HL-60 (cell line): Measurements from ENCODE around the gene SRSF3.

ENCODE experiments used
- DNase-seq, 2 experiments: peaks; one replicate each; pipeline ENCODE4 v3.0.0-alpha.2; 2010 to 2020; ENCODE audit warnings: low read depth in 1 of 2, low spot score in 1 of 2
- H3K27ac ChIP-seq: fragments of 250-450 bp; sonication (Bioruptor Pico); replicated peaks from 2 replicates; pipeline ENCODE4 v1.5.1; 2020; ENCODE audit warnings: mild to moderate bottlenecking, moderate library complexity
- H3K27me3 ChIP-seq: fragments of 250-450 bp; sonication (Bioruptor Pico); 2 replicates; pipeline ENCODE4 v1.5.1; 2021; ENCODE audit warnings: mild to moderate bottlenecking, moderate library complexity; ENCODE audit not compliant: insufficient read depth, poor library complexity, severe bottlenecking
- H3K4me3 ChIP-seq: replicated peaks from 2 replicates; pipeline ENCODE4 v1.5.1; 2011; ENCODE audit warnings: mild to moderate bottlenecking, control low read depth, low read length; ENCODE audit not compliant: insufficient read depth
- GABPA ChIP-seq: IDR thresholded peaks from 2 replicates; pipeline ENCODE4 v1.6.1; 2012; ENCODE audit warnings: low read depth
- POLR2AphosphoS5 ChIP-seq: IDR thresholded peaks from 2 replicates; pipeline ENCODE4 v1.6.1; 2012; ENCODE audit warnings: low read depth
- SPI1 ChIP-seq: IDR thresholded peaks from 2 replicates; pipeline ENCODE4 v1.6.1; 2012; ENCODE audit warnings: low read depth, mild to moderate bottlenecking, borderline replicate concordance
- TF ChIP-seq, protein P1 (sequence below): IDR thresholded peaks from one replicate; pipeline ENCODE4 v1.5.1; 2011; ENCODE audit warnings: low read length, control low read depth, inconsistent platforms; ENCODE audit not compliant: insufficient read depth
- TF ChIP-seq, protein P2 (sequence below): IDR thresholded peaks from 2 replicates; pipeline ENCODE4 v1.6.1; 2012; ENCODE audit warnings: low read depth; ENCODE audit not compliant: insufficient replicate concordance

The SRSF3 gene

DNA sequence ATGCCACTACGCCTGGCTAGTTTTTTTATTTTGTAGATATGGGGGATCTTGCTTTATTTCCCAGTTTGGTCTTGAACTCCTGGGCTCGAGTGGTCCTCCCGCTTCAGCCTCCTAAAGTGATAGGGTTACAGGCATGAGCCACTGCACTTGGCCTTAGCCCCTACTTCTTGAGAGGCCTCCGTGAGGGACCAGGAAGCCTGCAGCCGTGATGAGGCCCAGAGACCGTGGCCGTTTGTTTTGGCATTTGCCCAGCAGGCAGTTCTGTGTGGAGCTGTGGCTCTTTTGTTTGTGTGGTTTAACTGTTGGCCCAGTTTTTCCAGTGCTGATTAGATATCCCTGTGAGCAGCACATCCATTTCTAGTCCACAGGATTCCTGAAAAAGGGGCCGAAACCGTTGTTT lies 39.8 kb downstream of the SRSF3 start:
- H3K27ac ChIP-seq, result no peak overlapping the region

GRCh38 chr6:36634317-36635108 lies 40.4 kb downstream of the SRSF3 start:
- TF ChIP-seq, protein P1, sequence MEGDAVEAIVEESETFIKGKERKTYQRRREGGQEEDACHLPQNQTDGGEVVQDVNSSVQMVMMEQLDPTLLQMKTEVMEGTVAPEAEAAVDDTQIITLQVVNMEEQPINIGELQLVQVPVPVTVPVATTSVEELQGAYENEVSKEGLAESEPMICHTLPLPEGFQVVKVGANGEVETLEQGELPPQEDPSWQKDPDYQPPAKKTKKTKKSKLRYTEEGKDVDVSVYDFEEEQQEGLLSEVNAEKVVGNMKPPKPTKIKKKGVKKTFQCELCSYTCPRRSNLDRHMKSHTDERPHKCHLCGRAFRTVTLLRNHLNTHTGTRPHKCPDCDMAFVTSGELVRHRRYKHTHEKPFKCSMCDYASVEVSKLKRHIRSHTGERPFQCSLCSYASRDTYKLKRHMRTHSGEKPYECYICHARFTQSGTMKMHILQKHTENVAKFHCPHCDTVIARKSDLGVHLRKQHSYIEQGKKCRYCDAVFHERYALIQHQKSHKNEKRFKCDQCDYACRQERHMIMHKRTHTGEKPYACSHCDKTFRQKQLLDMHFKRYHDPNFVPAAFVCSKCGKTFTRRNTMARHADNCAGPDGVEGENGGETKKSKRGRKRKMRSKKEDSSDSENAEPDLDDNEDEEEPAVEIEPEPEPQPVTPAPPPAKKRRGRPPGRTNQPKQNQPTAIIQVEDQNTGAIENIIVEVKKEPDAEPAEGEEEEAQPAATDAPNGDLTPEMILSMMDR, result no peak
- TF ChIP-seq POLR2AphosphoS5 (no peak), GABPA (no peak), SPI1 (no peak)
- TF ChIP-seq, protein P2, sequence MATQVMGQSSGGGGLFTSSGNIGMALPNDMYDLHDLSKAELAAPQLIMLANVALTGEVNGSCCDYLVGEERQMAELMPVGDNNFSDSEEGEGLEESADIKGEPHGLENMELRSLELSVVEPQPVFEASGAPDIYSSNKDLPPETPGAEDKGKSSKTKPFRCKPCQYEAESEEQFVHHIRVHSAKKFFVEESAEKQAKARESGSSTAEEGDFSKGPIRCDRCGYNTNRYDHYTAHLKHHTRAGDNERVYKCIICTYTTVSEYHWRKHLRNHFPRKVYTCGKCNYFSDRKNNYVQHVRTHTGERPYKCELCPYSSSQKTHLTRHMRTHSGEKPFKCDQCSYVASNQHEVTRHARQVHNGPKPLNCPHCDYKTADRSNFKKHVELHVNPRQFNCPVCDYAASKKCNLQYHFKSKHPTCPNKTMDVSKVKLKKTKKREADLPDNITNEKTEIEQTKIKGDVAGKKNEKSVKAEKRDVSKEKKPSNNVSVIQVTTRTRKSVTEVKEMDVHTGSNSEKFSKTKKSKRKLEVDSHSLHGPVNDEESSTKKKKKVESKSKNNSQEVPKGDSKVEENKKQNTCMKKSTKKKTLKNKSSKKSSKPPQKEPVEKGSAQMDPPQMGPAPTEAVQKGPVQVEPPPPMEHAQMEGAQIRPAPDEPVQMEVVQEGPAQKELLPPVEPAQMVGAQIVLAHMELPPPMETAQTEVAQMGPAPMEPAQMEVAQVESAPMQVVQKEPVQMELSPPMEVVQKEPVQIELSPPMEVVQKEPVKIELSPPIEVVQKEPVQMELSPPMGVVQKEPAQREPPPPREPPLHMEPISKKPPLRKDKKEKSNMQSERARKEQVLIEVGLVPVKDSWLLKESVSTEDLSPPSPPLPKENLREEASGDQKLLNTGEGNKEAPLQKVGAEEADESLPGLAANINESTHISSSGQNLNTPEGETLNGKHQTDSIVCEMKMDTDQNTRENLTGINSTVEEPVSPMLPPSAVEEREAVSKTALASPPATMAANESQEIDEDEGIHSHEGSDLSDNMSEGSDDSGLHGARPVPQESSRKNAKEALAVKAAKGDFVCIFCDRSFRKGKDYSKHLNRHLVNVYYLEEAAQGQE, result no peak
- Histone ChIP-seq H3K27ac (no peak overlapping the region), H3K27me3 (no peaks in the 10 kb centered on the region), H3K4me3 (no peak overlapping the region)
- DNase-seq, result no peak

More for the DNA sequence above, 39.8 kb downstream of the SRSF3 start:
- TF ChIP-seq, protein P2, result no peak
- TF ChIP-seq GABPA (no peak), SPI1 (no peak), POLR2AphosphoS5 (no peak)
- TF ChIP-seq, protein P1, result no peak
- no peaks in the 10 kb centered on the region for H3K27me3 ChIP-seq
- no peak overlapping the region for H3K4me3 ChIP-seq
- DNase-seq, result no peak

- H3K27me3 ChIP-seq, result no peaks in the 10 kb centered on the region
- no peak for DNase-seq
- no peak overlapping the region for H3K4me3 ChIP-seq
- H3K27ac ChIP-seq, result no peak overlapping the region
- TF ChIP-seq, protein P1, result no peak
- TF ChIP-seq POLR2AphosphoS5 (no peak), SPI1 (no peak), GABPA (no peak)
- TF ChIP-seq, protein P2, result no peak
Measured at GRCh38 chr6:36636283-36636682, 42.1 kb downstream of the SRSF3 start.
